Mesenteric fat pad (tissue), 1 donor: ENCODE data around the gene EML1. TPM values are rescaled to one million over a fixed set of nuclear protein-coding genes. Genes with fewer than 3 reads are reported as not detected.
A peak's percentile ranks its signal among the peaks of the same experiment; 100 is the strongest.

Source experiments
- DNase-seq: peaks from one replicate; pipeline ENCODE4 v3.0.0-alpha.2; 2020; ENCODE audit warnings: low spot score
- total RNA-seq: library from RNA; stranded (reverse); fragmentation: NEBNext Ultra II Directional; extraction: Animal tissue kit (Norgen Biotek cat#: 25700); gene quantifications from one replicate; pipeline ENCODE4 v1.2.1, GENCODE V29; 2021
- donor health status: DM: yes; HTN: yes; CAD: no.

Gene EML1
- total RNA-seq, 1 donor from 2014 or later, result 32.5 TPM

- DNase-seq, result peak; percentile 94
Measured at GRCh38 chr14:99755629-99756603, 37.3 kb upstream of the EML1 start.

GRCh38 chr14:99756796-99757195 lies 36.4 kb upstream of the EML1 start:
- DNase-seq, result no peak

GRCh38 chr14:99757331-99758070 lies 35.7 kb upstream of the EML1 start:
- DNase-seq, result no peak

- DNase-seq, result peak; percentile 83
Measured at GRCh38 chr14:99758121-99758821, 34.9 kb upstream of the EML1 start.

- DNase-seq, result peak; percentile 87
Measured at GRCh38 chr14:99758872-99759545, 34.2 kb upstream of the EML1 start.

- peak; percentile 68 for DNase-seq
Measured at GRCh38 chr14:99759546-99759925, 33.7 kb upstream of the EML1 start.

GRCh38 chr14:99760817-99761216 lies 32.4 kb upstream of the EML1 start:
- DNase-seq, result peak; percentile 49

- peak; percentile 11 for DNase-seq
Measured at GRCh38 chr14:99762911-99763310, 30.3 kb upstream of the EML1 start.

GRCh38 chr14:99763527-99764221 lies 29.5 kb upstream of the EML1 start:
- DNase-seq, result peak; percentile 72

- peak; percentile 86 for DNase-seq
Measured at GRCh38 chr14:99764222-99764706, 28.9 kb upstream of the EML1 start.

- DNase-seq, result peak; percentile 53
Measured at GRCh38 chr14:99768381-99768780, 24.8 kb upstream of the EML1 start.

- peak; percentile 69 for DNase-seq
Measured at GRCh38 chr14:99769123-99769522, 24.1 kb upstream of the EML1 start.

GRCh38 chr14:99769799-99770198 lies 23.4 kb upstream of the EML1 start:
- DNase-seq, result peak; percentile 24

- DNase-seq, result peak; percentile 62
Measured at GRCh38 chr14:99772371-99773283, 20.6 kb upstream of the EML1 start.

GRCh38 chr14:99773521-99774497 lies 19.4 kb upstream of the EML1 start:
- DNase-seq, result peak; percentile 86

GRCh38 chr14:99774556-99775307 lies 18.5 kb upstream of the EML1 start:
- DNase-seq, result peak; percentile 76

GRCh38 chr14:99775351-99775750 lies 17.9 kb upstream of the EML1 start:
- peak; percentile 60 for DNase-seq
